MCF 10A (cell line): Measurements from ENCODE around the gene PHACTR1. TPM values are rescaled to one million over a fixed set of nuclear protein-coding genes. Genes with fewer than 3 reads are reported as not detected.
"Not testable (repeated sequence)": the region's sequence is repeated elsewhere in the genome, so short reads cannot be mapped to it uniquely, and the experiment has no call there.

ENCODE experiments used
- BruUV-seq: library from RNA; stranded (reverse); fragments of 400-500 nt; replicated peaks from 2 replicates; lab custom pipeline; 2021; lab: Mats Ljungman, UMichigan
- CTCF ChIA-PET: fragments of 300-600 bp; sonication (Branson Sonifier 250); formaldehyde crosslinking; extraction: SDS; loops from one replicate; lab custom pipeline; 2021; ENCODE audit warnings: antibody characterized with exemption, inconsistent platforms; lab: Yijun Ruan, JAX
- POLR2A ChIA-PET: fragments of 300-600, 350-650 bp; sonication (Branson Sonifier 250); formaldehyde crosslinking; extraction: SDS; loops from one replicate; lab custom pipeline; 2020; ENCODE audit warnings: antibody characterized with exemption, inconsistent platforms; lab: Yijun Ruan, JAX
- DNase-seq: peaks from one replicate; pipeline ENCODE4 v3.0.0-alpha.2; 2018; ENCODE audit not compliant: unreplicated experiment
- H3K27ac Mint-ChIP-seq: one replicate; pipeline ENCODE4 v1.8.0; 2022; ENCODE audit warnings: mild to moderate bottlenecking, low read depth, mixed read lengths; ENCODE audit not compliant: unreplicated experiment
- H3K27me3 Mint-ChIP-seq: one replicate; pipeline ENCODE4 v1.8.0; 2022; ENCODE audit warnings: mixed read lengths; ENCODE audit not compliant: insufficient read depth, unreplicated experiment
- H3K36me3 Mint-ChIP-seq: one replicate; pipeline ENCODE4 v1.8.0; 2022; ENCODE audit warnings: mild to moderate bottlenecking, moderate library complexity, mixed read lengths; ENCODE audit not compliant: insufficient read depth, unreplicated experiment
- H3K4me1 Mint-ChIP-seq: one replicate; pipeline ENCODE4 v1.8.0; 2022; ENCODE audit warnings: mixed read lengths; ENCODE audit not compliant: insufficient read depth, unreplicated experiment
- H3K4me3 Mint-ChIP-seq: one replicate; pipeline ENCODE4 v1.8.0; 2022; ENCODE audit warnings: mild to moderate bottlenecking, moderate library complexity, mixed read lengths; ENCODE audit not compliant: unreplicated experiment
- H3K9me3 Mint-ChIP-seq: one replicate; pipeline ENCODE4 v1.8.0; 2022; ENCODE audit warnings: mixed read lengths; ENCODE audit not compliant: unreplicated experiment
- CTCF ChIP-seq: fragments of 200-600 bp; IDR thresholded peaks from one replicate; pipeline ENCODE4 v1.8.0; 2022; ENCODE audit warnings: antibody characterized with exemption, mild to moderate bottlenecking; ENCODE audit not compliant: unreplicated experiment
- intact Hi-C: fragments of 100-400 bp; cut with micrococcal nuclease; formaldehyde crosslinking; loops from 2 replicates; pipeline ENCODE4 v1.14.1; 2022
- total RNA-seq: library from RNA; stranded (reverse); gene quantifications from 2 replicates; pipeline ENCODE4 v1.2.3, GENCODE V29; 2022

Gene PHACTR1
- total RNA-seq, 1 experiment from 2014 or later: not detected

- H3K27ac Mint-ChIP-seq: no peak overlapping the region
- ChIA-PET CTCF (interaction anchor here (0.7 kb wide), 1 partner anchor 14 kb away, joined by 3 read pairs; no protein-coding TSS in a partner anchor), POLR2A (interaction anchor here (0.6 kb wide), 1 partner anchor 115 kb away, joined by 3 read pairs; no protein-coding TSS in a partner anchor)
- H3K9me3 Mint-ChIP-seq: no peaks in the 10 kb centered on the region
- DNase-seq: no peak
- H3K36me3 Mint-ChIP-seq: peaks cover 6% of the 10 kb centered on the region
- intact Hi-C loops: no loop called here
- peaks cover 3% of the 10 kb centered on the region for H3K4me1 Mint-ChIP-seq
- TF ChIP-seq CTCF: no peak
- peaks cover 23% of the 10 kb centered on the region for H3K27me3 Mint-ChIP-seq
- no TSS peak for BruUV-seq
- H3K4me3 Mint-ChIP-seq: no peak overlapping the region
Observed at GRCh38 chr6:13243033-13243432, 526.5 kb downstream of the PHACTR1 start.

GRCh38 chr6:13243745-13244144 is 527.2 kb downstream of the PHACTR1 start:
- H3K4me1 Mint-ChIP-seq, H3K9me3 Mint-ChIP-seq, intact Hi-C loops, H3K27ac Mint-ChIP-seq, H3K36me3 Mint-ChIP-seq, DNase-seq, CTCF ChIA-PET, BruUV-seq, H3K4me3 Mint-ChIP-seq, POLR2A ChIA-PET: not testable (repeated sequence)
- peaks cover 18% of the 10 kb centered on the region for H3K27me3 Mint-ChIP-seq

- no peaks in the 10 kb centered on the region for H3K27me3 Mint-ChIP-seq
- ChIA-PET POLR2A (interaction anchor here (0.5 to 1.6 kb wide), 3 partner anchors 8 to 80 kb away, joined by 3 to 4 read pairs (median 3); no protein-coding TSS in a partner anchor), CTCF (interaction anchor here (0.5 to 1.5 kb wide), 5 partner anchors 12 to 81 kb away, joined by 3 to 5 read pairs (median 4); partner anchors contain the start of gene TBC1D7)
- DNase-seq: no peak
- no peaks in the 10 kb centered on the region for H3K9me3 Mint-ChIP-seq
- H3K27ac Mint-ChIP-seq: peak overlapping the region; percentile 88
- no peak overlapping the region for H3K4me3 Mint-ChIP-seq
- no peak for TF ChIP-seq CTCF
- no peaks in the 10 kb centered on the region for H3K36me3 Mint-ChIP-seq
- H3K4me1 Mint-ChIP-seq: peaks cover 19% of the 10 kb centered on the region
- no TSS peak for BruUV-seq
- intact Hi-C loops: no loop called here
Observed at GRCh38 chr6:13247627-13248026, 531.1 kb downstream of the PHACTR1 start.

GRCh38 chr6:13248053-13248452 is 531.5 kb downstream of the PHACTR1 start:
- ChIA-PET CTCF (interaction anchor here (0.5 to 1.5 kb wide), 5 partner anchors 12 to 80 kb away, joined by 3 to 5 read pairs (median 4); partner anchors contain the start of gene TBC1D7), POLR2A (interaction anchor here (0.5 to 1.6 kb wide), 4 partner anchors 8 to 80 kb away, joined by 3 to 4 read pairs (median 3); no protein-coding TSS in a partner anchor)
- no TSS peak for BruUV-seq
- no peak for TF ChIP-seq CTCF
- Mint-ChIP-seq H3K27ac (peak overlapping the region; percentile 88), H3K9me3 (no peaks in the 10 kb centered on the region), H3K27me3 (no peaks in the 10 kb centered on the region), H3K36me3 (no peaks in the 10 kb centered on the region), H3K4me1 (peaks cover 19% of the 10 kb centered on the region), H3K4me3 (no peak overlapping the region)
- intact Hi-C loops: no loop called here
- DNase-seq: peak; percentile 14
